Raji (cell line): ENCODE data around the gene MB21D2.

Source experiments
- POLR2A ChIP-seq: IDR thresholded peaks from 2 replicates; pipeline ENCODE4 v1.6.1; 2011; ENCODE audit warnings: low read depth, low read length, control low read depth; ENCODE audit not compliant: insufficient read depth

The MB21D2 gene

DNA sequence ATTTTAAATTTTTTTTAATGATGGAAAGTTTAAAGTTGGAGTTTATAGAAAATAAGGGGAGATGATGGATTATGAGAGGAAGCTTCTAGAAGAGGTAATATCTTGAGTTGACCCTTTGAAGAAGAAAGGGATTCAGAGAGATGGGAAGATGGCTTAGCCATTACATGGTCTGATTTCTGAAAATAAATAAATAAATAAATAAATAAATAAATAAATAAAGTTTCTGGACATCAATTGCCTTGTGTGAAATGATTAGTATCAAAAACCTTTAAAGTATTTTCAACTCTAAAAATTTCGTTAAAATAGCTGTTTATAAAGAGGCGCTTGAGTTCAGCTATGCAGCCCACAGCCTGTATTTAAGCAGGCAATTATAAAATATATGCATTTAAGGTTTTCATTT is 93.3 kb downstream of the MB21D2 start:
- TF ChIP-seq POLR2A, result no peak

GRCh38 chr3:192821161-192821560 is 96.5 kb downstream of the MB21D2 start:
- no peak for TF ChIP-seq POLR2A

DNA sequence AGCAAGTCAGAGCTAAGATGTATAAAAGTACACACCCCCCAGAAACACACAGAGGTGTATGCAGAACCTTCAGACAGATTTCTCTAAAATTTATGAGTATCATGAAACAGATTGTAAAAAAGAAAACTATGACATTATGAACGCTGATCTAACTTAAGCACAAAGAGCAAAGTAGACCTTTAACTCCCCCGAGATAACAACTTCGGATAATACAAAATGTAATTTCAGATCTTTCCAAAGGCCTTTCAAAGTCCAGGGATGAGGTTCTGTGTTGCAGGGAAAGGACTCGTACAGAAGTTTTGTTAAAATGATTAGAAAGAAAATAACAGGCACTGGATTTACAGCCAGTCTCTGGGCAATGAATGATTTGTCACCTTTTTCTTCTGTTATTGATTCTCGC is 97.5 kb downstream of the MB21D2 start:
- no peak for TF ChIP-seq POLR2A

DNA sequence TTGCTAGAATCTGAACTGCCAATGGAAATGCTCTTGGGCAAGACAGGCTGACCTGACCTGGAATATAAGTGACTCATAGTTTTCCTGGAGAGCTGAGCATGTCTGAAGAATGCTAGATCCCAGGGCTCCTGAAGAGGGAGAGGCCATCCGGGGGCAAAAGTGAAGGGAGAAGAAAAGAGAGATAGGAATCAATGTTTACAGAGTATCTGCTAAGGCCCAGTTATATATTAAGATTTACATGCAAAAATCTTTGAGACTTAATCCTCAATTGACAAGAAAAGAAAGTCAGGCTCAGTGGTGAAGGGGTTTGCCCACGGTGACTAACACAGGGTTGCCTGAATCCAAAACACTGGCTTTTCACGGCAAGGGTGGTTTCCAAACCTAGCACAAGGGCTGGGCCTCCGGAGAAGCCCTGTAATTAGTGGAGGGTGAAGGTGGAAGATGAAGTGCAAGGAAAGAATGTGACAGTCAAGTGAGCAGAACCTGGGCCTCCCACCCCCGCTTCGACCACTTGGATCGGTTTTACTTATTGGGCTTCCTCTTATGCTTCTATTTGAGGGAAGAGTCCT is 98.6 kb downstream of the MB21D2 start:
- no peak for TF ChIP-seq POLR2A

- TF ChIP-seq POLR2A, result no peak
These were observed 99.5 kb downstream of the MB21D2 start for GRCh38 chr3:192818126-192818525.

DNA sequence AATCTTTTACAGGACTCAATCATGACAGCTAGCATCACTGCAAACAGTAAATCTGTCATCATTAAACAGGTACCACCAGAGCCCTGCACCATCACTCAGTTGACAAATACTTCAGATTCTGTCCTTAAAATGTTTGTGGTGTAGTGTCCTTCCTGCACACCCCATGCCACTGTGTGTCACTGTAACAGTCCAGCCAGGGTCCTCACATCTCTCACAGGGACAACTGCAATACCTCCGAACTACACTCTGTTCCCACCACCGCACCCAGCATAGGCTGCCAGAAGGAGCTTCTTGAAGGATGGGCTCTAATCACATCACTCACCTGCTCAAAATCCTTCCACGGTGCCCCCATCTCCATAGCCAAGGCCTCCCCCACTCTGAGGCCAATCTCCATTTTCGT is 100.2 kb downstream of the MB21D2 start:
- no peak for TF ChIP-seq POLR2A

GRCh38 chr3:192817053-192817452 is 100.6 kb downstream of the MB21D2 start:
- TF ChIP-seq POLR2A, result no peak

DNA sequence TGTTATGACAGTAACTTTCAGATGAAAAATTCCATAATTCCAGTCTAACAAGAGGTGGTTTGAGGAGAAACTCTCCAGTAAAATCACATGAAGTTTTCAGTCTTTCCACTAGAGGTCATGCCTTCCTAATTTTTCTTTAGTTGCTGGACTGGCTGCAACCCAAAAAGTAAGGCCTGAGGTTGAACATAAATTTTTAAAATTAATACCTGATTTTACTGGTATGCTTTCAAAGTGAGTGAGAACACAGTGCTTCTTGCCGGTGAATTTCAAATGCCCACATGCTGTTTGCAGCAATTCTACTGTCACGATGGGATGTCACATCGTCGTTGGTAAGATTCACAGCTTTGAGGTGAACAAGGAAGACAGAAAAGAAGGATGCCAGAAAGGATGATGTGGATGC is 101.3 kb downstream of the MB21D2 start:
- TF ChIP-seq POLR2A, result no peak

- no peak for TF ChIP-seq POLR2A
These were observed 104.8 kb downstream of the MB21D2 start for GRCh38 chr3:192812743-192813383.

- no peak for TF ChIP-seq POLR2A
These were observed 111.9 kb downstream of the MB21D2 start for GRCh38 chr3:192805711-192806110.

DNA sequence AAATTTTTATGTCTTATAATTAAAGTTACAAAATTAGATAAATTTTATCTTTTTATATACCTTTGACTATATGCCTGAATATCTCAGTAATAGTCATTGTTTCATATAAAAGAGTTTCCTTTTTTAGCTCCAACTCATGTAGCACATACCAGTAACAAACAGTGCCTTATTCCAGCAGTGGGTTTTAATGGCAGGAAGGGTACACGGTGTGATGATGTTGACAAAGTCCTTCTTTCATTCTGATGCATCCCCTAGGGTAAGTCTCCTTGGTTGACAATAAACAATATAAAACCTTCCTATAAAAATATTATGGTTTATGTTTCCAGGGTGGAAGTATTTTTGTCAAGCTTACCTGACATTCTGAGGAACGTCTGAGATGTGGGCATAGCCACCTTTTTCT is 113.2 kb downstream of the MB21D2 start:
- TF ChIP-seq POLR2A, result no peak

DNA sequence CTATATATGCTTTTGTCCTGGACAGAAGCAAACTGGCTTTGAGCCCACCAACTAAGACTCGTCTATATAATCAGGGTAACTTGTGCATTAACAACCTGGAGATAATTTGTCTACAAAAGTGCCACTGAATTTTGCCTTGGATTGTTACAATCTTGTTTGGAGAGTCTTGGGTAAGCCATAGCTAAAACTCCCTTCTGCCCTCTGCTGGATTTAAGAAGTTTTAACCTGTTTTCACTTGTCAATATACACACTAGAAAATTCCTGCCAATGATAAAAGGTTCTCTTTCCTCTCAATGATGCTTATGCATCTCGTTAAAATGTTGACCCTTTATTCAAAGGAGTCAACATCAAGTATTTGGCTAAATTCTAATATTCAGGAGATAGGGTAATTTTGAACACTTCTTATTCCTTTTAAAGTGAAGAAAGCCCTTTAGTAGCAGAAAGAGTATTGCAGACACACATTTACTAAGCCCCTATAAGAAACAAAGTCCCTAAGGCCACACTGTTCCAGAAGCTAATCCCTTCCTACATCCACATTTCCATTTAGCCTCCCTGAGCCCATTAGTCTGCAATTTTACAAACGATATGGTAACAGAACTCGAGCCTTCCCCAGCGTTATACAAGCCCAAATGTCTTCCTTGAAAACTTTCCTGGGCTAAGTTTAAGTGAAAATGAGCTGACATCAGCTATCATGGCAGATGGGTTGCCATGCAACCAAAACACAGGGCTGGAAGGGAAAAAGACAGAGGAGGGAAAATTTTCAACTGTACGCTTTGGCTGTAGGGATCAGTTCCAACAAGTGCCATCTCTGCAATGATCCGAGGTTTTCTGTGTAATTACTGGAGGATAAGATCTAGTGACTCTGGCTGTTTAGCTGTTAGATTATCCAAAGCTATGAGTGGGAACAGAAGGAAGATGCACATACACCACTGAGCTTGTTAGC is 114.4 kb downstream of the MB21D2 start:
- TF ChIP-seq POLR2A, result no peak

DNA sequence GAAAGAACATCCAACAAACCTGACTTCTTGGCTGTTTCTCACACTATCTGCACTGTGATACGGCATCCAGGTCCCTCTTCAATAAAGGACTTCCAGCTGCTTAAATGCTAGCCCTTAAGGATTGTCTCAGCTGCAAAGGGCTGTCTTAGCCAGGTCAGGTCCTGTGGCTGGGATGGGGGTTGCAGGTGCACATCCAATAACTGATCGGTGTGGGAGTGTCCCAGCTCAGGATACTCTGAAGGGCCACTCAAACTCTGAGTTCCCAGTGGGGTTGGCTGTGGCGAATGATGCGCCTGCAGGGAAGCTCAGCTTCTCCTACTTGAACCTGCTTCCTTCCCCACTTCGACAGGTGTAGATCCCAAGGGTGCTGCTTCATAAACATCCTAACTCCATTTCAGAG is 115.7 kb downstream of the MB21D2 start:
- no peak for TF ChIP-seq POLR2A

DNA sequence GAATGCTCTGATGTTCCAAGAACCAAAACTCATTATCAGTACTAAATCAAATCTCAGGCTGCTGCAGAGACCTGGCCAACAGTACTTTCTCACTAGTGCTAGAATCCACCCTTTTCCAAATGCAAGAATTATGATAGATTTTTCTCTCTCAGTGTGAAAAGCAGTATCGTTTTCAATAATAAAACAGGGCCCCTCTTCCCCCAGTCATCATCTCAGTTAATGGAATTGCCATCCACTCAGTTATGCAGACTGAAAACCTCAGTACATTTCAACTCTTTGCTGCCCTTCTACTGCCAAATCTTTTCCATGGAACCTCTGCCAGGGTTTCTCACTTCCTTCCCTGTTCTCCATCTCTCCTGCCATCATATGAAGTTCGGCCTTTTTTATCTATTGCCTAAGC is 117.9 kb downstream of the MB21D2 start:
- TF ChIP-seq POLR2A, result no peak

DNA sequence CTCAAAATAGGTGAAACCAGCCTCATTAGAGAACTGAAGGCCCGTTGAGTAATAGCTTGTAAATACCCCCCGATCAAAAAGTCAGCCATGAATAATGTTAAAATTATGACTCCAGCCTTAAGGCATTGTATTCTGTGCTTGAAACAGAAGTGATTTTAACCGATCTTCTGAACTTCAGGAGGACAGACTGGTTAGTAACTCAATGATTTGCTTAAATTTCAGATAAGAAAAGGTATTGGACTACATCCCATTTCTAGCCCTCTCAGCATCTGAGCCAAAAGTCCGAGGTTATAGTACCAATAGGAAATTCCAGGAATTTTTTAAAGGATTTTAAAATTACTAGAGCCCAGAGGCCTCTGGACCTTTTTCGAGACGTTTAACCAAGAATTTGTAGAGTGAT is 122.6 kb downstream of the MB21D2 start:
- no peak for TF ChIP-seq POLR2A

- TF ChIP-seq POLR2A, result no peak
These were observed 123.4 kb downstream of the MB21D2 start for GRCh38 chr3:192794216-192794615.
